Measurements from ENCODE around the gene DSCAM. TPM values are rescaled to one million over a fixed set of nuclear protein-coding genes. Genes with fewer than 3 reads are reported as not detected.

The DSCAM gene
- total RNA-seq, 1 donor from 2014 or later = 0.06 TPM

GRCh38 chr21:40615505-40616376, 231.2 kb downstream of the DSCAM start:
- Histone ChIP-seq H3K4me3 (no peak overlapping the region), H3K9me3 (no peaks in the 10 kb centered on the region), H3K4me1 (no peaks in the 10 kb centered on the region), H3K27ac (no peak overlapping the region), H3K27me3 (ENCODE audit: low read depth) (no peaks in the 10 kb centered on the region), H3K36me3 (no peaks in the 10 kb centered on the region)
- no peak for TF ChIP-seq CTCF (IDR thresholded peaks at IDR 0.05)
- intact Hi-C loops (cut with DNase I) = no loop called here
- ATAC-seq (no peak), DNase-seq (no peak)

- ATAC-seq = no peak
- intact Hi-C loops (cut with DNase I) = no loop called here
These were observed 233.4 kb downstream of the DSCAM start for GRCh38 chr21:40613546-40614030.

GRCh38 chr21:40610345-40610744, 236.6 kb downstream of the DSCAM start:
- Histone ChIP-seq H3K4me3 (no peak overlapping the region), H3K27me3 (ENCODE audit: low read depth) (no peaks in the 10 kb centered on the region), H3K4me1 (no peaks in the 10 kb centered on the region), H3K27ac (no peak overlapping the region), H3K36me3 (no peaks in the 10 kb centered on the region), H3K9me3 (no peaks in the 10 kb centered on the region)
- no peak for DNase-seq
- no peak for ATAC-seq
- intact Hi-C loops (cut with DNase I) = no loop called here
- TF ChIP-seq CTCF (IDR thresholded peaks at IDR 0.05) = no peak

More at GRCh38 chr21:40613546-40614030, 233.4 kb downstream of the DSCAM start:
- Histone ChIP-seq H3K36me3 (no peaks in the 10 kb centered on the region), H3K4me3 (no peak overlapping the region), H3K27me3 (ENCODE audit: low read depth) (no peaks in the 10 kb centered on the region), H3K9me3 (no peaks in the 10 kb centered on the region), H3K4me1 (no peaks in the 10 kb centered on the region), H3K27ac (no peak overlapping the region)
- no peak for DNase-seq
- TF ChIP-seq CTCF (IDR thresholded peaks at IDR 0.05) = no peak

- H3K9me3 ChIP-seq = no peaks in the 10 kb centered on the region
- no peak for ATAC-seq
- TF ChIP-seq CTCF (IDR thresholded peaks at IDR 0.05) = no peak
These were observed 240.6 kb downstream of the DSCAM start for GRCh38 chr21:40606341-40606740.

GRCh38 chr21:40605094-40605493, 241.9 kb downstream of the DSCAM start:
- Histone ChIP-seq H3K36me3 (no peaks in the 10 kb centered on the region), H3K27me3 (ENCODE audit: low read depth) (no peaks in the 10 kb centered on the region), H3K27ac (no peak overlapping the region), H3K4me1 (no peaks in the 10 kb centered on the region), H3K4me3 (no peak overlapping the region), H3K9me3 (no peaks in the 10 kb centered on the region)
- ATAC-seq = no peak
- no peak for TF ChIP-seq CTCF (IDR thresholded peaks at IDR 0.05)
- intact Hi-C loops (cut with DNase I) = no loop called here
- DNase-seq = no peak

More at GRCh38 chr21:40606341-40606740, 240.6 kb downstream of the DSCAM start:
- intact Hi-C loops (cut with DNase I) = no loop called here
- no peak overlapping the region for H3K4me3 ChIP-seq
- no peaks in the 10 kb centered on the region for H3K36me3 ChIP-seq
- no peak overlapping the region for H3K27ac ChIP-seq
- H3K27me3 ChIP-seq (ENCODE audit: low read depth) = no peaks in the 10 kb centered on the region
- no peaks in the 10 kb centered on the region for H3K4me1 ChIP-seq
- no peak for DNase-seq

All from lower lobe of right lung (tissue), 2 donors.